Esophagus (tissue), 2 donors: Measurements from ENCODE around the gene OR2A42. TPM values are rescaled to one million over a fixed set of nuclear protein-coding genes. Genes with fewer than 3 reads are reported as not detected.
"Not testable (repeated sequence)": the region's sequence is repeated elsewhere in the genome, so short reads cannot be mapped to it uniquely, and the experiment has no call there.

Experiments used
- H3K27ac ChIP-seq, 2 donors: one replicate each; pipeline ENCODE4 v1.5.1; 2013; ENCODE audit warnings: low read depth in 2 of 2, mild to moderate bottlenecking in 2 of 2, inconsistent platforms in 1 of 2, low read length in 1 of 2, moderate library complexity in 1 of 2
- H3K27me3 ChIP-seq, 2 donors: one replicate each; pipeline ENCODE4 v1.6.1; 2013; ENCODE audit warnings: low read length in 2 of 2, control low read depth in 1 of 2, mild to moderate bottlenecking in 1 of 2; ENCODE audit not compliant: insufficient read depth in 2 of 2, control insufficient read depth in 1 of 2
- H3K36me3 ChIP-seq, 2 donors: one replicate each; pipeline ENCODE4 v1.6.1; 2013; ENCODE audit warnings: low read length in 1 of 2; ENCODE audit not compliant: control insufficient read depth in 2 of 2, insufficient read depth in 2 of 2
- H3K4me1 ChIP-seq, 2 donors: one replicate each; pipeline ENCODE4 v1.6.1; 2013; ENCODE audit warnings: low read length in 1 of 2; ENCODE audit not compliant: control insufficient read depth in 2 of 2, insufficient read depth in 2 of 2
- H3K4me3 ChIP-seq, 2 donors: one replicate each; pipeline ENCODE4 v1.5.1; 2013; ENCODE audit warnings: low read length in 2 of 2, mild to moderate bottlenecking in 2 of 2, low read depth in 1 of 2, moderate library complexity in 1 of 2
- H3K9me3 ChIP-seq, 2 donors: one replicate each; pipeline ENCODE4 v1.6.1; 2013; ENCODE audit warnings: mild to moderate bottlenecking in 2 of 2, low read depth in 1 of 2, low read length in 1 of 2, moderate library complexity in 1 of 2; ENCODE audit not compliant: control insufficient read depth in 2 of 2, insufficient read depth in 1 of 2
- WGBS, 2 donors: extraction: QIAGEN DNeasy Blood & Tissue Kit; methylation state at CpG; one replicate each; pipeline ENCODE4 v1.1.7; 2013; 5-methylcytosine and 5-hydroxymethylcytosine counted together
- polyA plus RNA-seq, 2 donors: library from polyadenylated mRNA; stranded (reverse); fragments of 200-250 nt; gene quantifications; one replicate each; pipeline ENCODE4 v1.2.3, GENCODE V29; 2013
- donor health status: healthy with polysubstance abuse.
- donor health status: Bipolar disorder and iron deficiency.

OR2A42 gene, protein sequence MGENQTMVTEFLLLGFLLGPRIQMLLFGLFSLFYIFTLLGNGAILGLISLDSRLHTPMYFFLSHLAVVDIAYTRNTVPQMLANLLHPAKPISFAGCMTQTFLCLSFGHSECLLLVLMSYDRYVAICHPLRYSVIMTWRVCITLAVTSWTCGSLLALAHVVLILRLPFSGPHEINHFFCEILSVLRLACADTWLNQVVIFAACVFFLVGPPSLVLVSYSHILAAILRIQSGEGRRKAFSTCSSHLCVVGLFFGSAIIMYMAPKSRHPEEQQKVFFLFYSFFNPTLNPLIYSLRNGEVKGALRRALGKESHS
- under 1 TPM in 1 of 2 donors, not detected in 1; 0.02 TPM for polyA plus RNA-seq

DNA sequence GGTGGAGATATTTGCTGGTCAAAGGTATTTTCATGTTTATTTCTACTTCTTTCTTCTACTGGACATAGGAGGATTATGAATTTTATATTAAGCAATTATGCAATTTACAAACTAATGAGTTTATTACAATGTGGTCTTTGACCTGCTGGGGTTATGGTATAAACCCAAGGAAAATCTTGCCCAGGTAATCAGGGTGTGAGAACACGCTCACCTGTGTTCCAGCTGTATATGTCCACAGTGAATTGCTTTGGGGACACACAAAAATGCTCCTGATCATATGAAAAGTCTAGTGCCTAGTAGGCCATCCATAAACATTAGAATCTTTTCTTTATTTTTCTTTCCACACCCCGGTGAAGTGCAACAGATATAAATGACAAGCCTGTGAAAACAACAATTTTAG is at the start of gene OR2A42:
Gene OR2A42, minus strand, starts transcription at position 241 of the 400 bp plus-strand sequence. CDS start 6,762 bp downstream, outside the sequence.
- not testable (repeated sequence) for H3K27ac ChIP-seq, H3K36me3 ChIP-seq
- 90 to 93% methylated on average over 1 of the region's 2 CpGs for WGBS, 2 donors

DNA sequence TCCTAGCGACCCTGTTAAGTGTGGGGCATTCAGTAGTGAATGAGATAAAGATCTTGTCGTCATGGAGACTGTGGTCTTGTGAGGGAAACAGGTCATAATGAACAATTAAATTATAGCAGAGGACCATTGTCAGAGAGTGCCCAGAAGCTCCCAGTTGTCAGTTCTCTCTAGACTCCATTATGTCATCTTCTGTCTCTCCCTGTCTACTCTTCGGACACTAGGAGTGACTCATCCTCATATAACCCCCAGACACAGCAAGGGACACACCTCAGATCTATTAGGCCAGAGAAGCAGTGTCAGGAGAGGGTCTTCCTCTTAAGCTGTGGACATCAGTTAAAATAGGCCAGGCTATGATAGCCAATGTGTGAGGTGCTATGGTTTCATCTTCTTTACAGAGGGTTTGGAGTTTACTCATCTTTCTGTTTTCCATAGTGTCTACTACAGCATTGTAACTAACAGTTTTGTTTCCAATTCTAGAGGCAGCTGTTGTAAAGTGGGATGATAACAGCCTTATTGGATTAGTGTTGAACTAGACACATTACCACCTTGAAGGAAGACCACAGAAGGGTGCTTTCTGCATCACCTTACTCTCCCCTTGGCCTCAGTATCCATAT is 47.9 kb upstream of the OR2A42 start:
- not testable (repeated sequence) for H3K36me3 ChIP-seq, H3K27me3 ChIP-seq, H3K27ac ChIP-seq, H3K9me3 ChIP-seq, H3K4me3 ChIP-seq, H3K4me1 ChIP-seq
- no CpG with 5 or more reads among the region's 3 CpGs for WGBS, 2 donors

More for the DNA sequence above, at the start of gene OR2A42:
- not testable (repeated sequence) for H3K4me3 ChIP-seq, H3K27me3 ChIP-seq, H3K4me1 ChIP-seq, H3K9me3 ChIP-seq

DNA sequence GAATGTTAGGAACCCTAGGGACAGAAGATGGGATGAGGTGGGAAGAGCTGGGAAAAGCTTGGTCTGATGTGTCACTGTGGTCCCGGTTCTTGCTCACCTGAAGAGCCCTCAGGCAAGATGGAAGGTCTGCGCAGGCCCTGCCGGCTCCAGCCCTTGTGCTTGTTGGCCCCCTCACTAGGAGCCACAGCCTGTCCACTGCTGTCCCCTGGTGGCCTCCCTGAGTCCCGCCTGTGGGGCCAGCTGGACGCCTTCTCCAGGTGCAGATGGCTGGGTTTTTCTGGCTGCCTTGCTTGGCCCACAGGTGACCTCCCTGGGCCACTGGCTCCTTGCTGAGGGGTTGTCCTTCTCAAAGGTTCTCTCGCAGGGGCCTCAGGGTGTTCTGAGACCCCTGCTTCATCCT is 44.3 kb upstream of the OR2A42 start:
- not testable (repeated sequence) for H3K36me3 ChIP-seq, H3K27me3 ChIP-seq, H3K4me3 ChIP-seq, H3K27ac ChIP-seq, H3K9me3 ChIP-seq, H3K4me1 ChIP-seq
- no CpG with 5 or more reads among the region's 6 CpGs for WGBS, 2 donors

DNA sequence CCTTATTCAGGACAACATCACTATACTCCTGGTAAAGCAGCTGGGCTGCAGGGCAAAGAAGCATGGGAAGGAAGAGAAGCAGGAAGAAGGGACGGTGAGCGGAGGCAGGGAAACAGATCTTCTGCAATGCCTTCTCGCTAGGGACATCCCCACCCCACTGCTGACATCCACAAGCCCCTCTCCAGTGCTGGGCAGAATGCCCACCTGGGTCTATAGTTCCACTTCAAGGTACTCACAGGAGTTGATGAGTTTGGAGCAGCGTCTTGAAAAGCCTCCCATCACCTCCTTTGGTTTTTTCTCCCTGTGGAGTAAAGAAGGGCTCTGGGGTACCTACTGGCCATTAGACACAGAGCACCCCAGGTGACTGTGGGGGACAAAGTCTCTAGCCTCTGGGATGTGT is 43.1 kb upstream of the OR2A42 start:
- not testable (repeated sequence) for H3K36me3 ChIP-seq

DNA sequence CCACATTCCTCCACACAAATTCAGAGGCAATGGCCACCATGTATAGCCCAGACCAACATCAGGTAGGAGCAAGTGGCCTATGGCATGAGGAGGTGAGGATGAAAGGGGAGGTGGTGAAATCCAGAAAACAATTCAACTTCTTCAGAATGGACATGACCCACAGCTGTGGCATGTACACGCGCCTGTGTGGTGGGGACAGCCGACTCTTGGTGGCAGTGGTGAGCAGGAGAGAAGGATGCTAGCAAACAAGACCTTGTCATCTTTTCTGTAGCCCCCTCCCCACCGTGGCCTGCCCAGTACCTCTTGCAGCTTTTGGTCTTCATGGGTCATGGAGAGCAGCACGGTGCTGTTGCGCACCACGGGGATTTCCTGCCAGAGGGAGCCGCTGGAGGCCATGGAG is 42.6 kb upstream of the OR2A42 start:
- WGBS, 2 donors = no CpG with 5 or more reads among the region's 8 CpGs
- H3K27me3 ChIP-seq, H3K27ac ChIP-seq, H3K4me3 ChIP-seq, H3K4me1 ChIP-seq, H3K9me3 ChIP-seq, H3K36me3 ChIP-seq: not testable (repeated sequence)

More for the DNA sequence above, 43.1 kb upstream of the OR2A42 start:
- 90% methylated on average over 2 of the region's 4 CpGs for WGBS, 2 donors
- H3K27ac ChIP-seq, H3K4me1 ChIP-seq, H3K9me3 ChIP-seq, H3K4me3 ChIP-seq, H3K27me3 ChIP-seq: not testable (repeated sequence)

DNA sequence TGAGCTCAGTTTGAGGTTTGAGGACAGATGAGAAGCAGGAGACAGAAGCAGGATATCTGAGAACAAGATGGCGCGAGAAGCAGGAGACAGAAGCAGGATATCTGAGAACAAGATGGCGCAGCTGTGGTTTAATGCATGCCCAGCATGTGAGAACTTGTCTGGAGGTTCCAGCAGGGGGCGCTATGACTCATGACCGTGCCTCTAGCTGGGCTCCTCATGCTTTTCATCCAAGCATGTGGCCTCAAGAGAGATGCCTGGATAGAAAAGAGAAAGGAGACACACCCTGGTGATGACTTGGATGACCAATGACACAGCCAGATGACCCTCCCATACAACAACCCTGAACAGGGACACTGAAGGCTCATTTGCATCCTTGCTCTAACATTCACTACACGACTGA is 40.6 kb upstream of the OR2A42 start:
- H3K27me3 ChIP-seq, H3K9me3 ChIP-seq, H3K4me1 ChIP-seq, H3K27ac ChIP-seq, H3K36me3 ChIP-seq, H3K4me3 ChIP-seq: not testable (repeated sequence)
- 96 to 100% methylated on average over 3 of the region's 6 CpGs for WGBS, 2 donors

DNA sequence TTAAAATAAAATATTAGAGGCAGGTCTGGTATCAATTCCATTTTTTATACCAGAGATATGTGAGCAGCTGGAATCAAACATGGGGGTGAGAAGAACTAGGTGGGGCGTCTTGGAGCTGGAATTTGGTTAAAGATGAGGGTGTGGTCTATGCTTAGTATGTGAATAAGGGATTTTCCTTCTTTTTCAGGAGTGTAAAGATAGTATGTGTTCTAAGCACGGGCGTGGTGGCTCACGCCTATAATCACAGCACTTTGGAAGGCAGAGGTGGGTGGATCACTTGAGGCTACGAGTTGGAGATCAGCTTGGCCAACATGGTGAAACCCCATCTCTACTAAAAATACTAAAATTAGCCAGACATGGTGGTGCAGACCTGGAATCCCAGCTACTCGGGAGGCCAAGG is 35.9 kb upstream of the OR2A42 start:
- H3K4me1 ChIP-seq, H3K9me3 ChIP-seq, H3K4me3 ChIP-seq, H3K36me3 ChIP-seq, H3K27me3 ChIP-seq, H3K27ac ChIP-seq: not testable (repeated sequence)
- 87 to 93% methylated on average over 4 of the region's 6 CpGs for WGBS, 2 donors

DNA sequence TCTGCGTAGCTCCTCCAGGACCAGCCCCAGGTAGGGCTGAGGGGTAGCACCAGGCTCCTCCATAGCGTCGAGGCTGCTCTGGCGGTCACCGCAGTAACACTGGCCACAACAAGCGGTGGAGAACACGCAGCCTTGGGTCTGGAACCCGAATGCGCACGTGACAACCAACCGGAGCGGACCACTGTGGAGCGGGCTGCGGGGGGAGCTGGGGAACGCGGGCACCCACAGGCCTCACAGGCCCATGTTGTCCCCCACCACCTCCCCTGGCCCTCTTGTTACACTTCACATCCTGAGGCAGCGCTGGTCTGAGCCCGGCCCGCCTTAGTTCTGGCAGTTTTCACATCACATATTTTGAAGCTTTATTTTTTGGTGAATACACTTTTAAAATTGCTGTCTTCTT is 29.8 kb upstream of the OR2A42 start, which contains the start of gene CTAGE8:
Gene CTAGE8, minus strand, starts transcription at position 101 of the 400 bp plus-strand sequence. Its CDS starts 38 bp downstream, at position 63.
- WGBS, 2 donors = no CpG with 5 or more reads among the region's 19 CpGs
- H3K9me3 ChIP-seq = not testable (repeated sequence)

DNA sequence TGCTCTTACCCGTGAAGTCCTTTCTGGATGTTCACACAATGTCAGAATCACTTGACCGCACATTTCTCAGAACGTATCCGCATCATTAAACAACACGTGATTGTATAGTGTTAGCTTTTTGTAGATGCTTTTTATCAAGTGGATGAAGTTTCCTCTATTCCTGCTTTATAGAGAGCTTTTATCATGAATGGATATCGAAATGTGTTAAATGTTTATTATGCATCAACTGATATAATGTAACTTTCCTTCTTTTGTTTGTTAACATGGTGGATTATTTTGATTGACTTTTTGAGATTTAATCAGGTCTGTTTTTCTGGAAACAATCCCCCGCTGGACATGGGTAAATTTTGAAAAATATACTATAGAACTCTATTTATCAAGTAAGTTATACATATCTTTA is 25.3 kb upstream of the OR2A42 start, which contains the start of gene OR2A7:
Gene OR2A7, minus strand, starts transcription at position 101 of the 400 bp plus-strand sequence. CDS start 5,164 bp downstream, outside the sequence.
- 94 to 95% methylated on average over 6 of the region's 7 CpGs for WGBS, 2 donors
- not testable (repeated sequence) for H3K27me3 ChIP-seq, H3K27ac ChIP-seq, H3K36me3 ChIP-seq, H3K9me3 ChIP-seq, H3K4me1 ChIP-seq, H3K4me3 ChIP-seq

More for the DNA sequence above, 29.8 kb upstream of the OR2A42 start, which contains the start of gene CTAGE8:
- H3K4me3 ChIP-seq, H3K4me1 ChIP-seq, H3K36me3 ChIP-seq, H3K27me3 ChIP-seq, H3K27ac ChIP-seq: not testable (repeated sequence)

DNA sequence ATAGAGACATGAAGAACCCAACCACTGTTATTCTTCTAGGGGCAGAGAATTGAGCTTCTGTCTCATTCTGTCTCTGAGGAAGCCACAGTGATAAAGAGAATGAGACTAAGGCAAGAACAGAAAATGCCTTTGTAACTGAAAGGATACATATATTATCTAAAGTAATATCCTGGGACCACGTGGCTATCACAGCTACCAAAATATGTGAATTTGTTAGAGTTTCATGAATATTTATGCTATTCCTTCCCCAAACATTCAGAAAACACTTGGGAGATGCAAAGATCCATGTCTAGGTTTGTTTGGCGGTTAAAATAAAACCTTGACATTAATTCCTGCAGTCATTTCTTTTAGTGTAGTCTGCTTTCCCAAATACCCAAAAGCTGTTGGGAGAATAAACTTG is 22.7 kb upstream of the OR2A42 start:
- H3K27me3 ChIP-seq, H3K4me1 ChIP-seq, H3K4me3 ChIP-seq, H3K9me3 ChIP-seq, H3K27ac ChIP-seq, H3K36me3 ChIP-seq: not testable (repeated sequence)
- WGBS, 2 donors = no CpG with 5 or more reads among the region's 2 CpGs
